GM19099 (cell line): ENCODE data around the gene PHACTR3.

ENCODE experiments used
- POLR2A ChIP-seq: IDR thresholded peaks from 3 replicates; pipeline ENCODE4 v1.6.1; 2011; ENCODE audit warnings: low read depth; ENCODE audit not compliant: insufficient read length; ENCODE audit errors: extremely low read depth

The PHACTR3 gene

DNA sequence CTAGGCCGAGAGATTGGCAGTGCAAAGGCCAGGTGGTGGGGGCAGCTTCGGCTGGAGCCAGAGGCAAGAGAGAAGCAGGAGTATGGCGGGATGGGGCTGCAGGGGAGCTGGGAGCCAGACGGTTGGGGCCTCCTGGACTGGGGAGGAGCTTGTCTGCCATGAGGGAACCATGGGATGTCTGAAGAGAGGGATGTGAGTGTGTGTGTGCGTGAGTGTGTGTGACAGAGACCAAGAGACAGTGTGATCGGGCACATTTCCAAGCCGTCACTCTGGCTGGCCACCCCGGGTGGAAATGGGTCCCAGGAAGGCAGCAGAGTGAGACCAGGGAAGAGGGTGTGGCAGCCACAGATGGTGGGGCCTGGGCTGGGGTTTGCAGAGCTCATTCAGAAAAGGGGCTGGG lies 13.8 kb downstream of the PHACTR3 start:
- no peak for TF ChIP-seq POLR2A

DNA sequence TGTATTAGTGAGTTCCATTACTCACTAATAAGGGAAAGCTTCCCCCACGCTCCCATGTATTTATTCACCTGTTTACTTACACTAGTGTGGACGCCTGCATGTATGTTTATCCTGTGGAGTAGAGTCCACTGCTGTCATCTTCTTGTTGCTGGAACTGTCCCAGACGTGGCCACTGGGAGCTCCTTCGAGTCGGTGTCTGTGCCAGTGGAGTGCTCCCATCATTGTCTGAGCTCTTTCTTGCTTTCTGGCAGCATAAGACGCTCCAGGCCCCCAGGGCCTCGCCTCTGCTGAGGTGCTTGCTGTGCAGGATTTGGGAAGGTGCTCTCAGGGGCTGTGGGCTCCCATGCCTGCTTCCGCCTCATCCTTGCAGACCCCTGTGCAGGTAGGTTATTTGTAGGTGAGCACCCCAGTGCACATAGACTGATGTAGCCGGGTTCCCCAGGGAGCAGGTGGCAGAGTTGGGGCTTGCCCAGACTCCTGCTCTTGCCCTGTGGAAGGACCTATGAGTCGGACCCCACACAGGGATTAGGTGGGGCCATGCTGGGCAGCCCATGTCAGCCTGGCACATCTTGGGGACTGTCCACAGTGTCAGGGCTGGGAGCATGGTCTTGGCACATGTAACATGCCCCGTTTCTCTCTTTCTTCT lies 16.6 kb downstream of the PHACTR3 start:
- TF ChIP-seq POLR2A: no peak

DNA sequence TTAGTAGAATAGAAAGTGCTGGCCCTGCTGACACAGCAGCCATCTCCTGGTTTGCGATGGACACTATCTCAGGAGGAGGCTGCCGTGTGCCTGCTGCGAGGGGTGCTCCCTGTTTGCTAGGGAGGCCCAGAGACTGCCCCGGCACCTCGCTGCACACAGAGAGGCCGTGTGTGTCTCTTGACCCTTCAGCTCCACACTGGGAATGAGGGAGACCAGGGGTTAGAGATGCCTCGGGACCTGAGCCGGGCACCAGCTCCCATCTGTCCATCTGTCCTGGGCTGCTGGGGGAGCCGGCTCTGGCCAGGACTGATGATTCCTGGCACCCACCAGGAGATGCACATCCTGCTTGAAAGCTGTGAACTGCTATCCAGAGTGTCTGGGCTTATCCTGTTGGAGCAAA lies 18.2 kb downstream of the PHACTR3 start:
- no peak for TF ChIP-seq POLR2A

DNA sequence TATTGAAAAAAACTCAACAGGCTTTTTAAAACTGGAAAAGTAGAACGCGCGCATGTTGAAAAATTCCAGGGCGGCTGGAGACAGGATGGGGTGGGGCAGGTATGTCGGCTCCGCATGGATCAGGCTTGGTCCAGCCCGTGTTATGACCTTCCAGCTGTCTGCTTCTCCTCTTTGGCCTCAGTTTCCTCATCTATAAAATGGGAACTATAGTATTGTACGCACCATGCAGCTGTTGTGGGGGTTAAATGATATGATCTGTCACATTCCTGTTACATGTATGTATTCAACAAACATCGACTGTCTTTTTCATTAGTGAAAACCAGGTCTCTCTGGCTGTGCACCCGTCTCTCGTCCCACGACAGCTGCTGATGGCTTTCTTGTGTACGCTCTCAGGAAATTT lies 18.8 kb downstream of the PHACTR3 start:
- no peak for TF ChIP-seq POLR2A

DNA sequence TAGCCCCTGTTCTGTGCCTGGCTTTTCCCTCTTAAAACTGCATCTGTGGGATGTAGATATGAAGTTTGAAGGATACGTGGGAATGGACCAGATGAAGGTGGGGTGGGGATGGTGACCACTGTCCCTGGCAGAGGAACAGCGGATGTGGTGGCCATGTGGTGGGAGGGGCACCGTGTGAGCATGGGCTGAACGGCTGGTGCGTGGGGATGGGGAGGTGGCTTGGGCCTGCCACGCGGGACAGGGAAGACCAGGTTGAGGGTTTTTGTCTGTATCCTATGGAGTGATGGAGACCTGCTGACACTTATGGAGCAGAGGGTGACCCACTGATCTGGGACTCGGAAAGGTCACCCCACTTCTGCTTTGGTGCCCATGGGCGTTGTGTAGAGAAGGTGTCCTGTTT lies 19.2 kb downstream of the PHACTR3 start:
- no peak for TF ChIP-seq POLR2A

DNA sequence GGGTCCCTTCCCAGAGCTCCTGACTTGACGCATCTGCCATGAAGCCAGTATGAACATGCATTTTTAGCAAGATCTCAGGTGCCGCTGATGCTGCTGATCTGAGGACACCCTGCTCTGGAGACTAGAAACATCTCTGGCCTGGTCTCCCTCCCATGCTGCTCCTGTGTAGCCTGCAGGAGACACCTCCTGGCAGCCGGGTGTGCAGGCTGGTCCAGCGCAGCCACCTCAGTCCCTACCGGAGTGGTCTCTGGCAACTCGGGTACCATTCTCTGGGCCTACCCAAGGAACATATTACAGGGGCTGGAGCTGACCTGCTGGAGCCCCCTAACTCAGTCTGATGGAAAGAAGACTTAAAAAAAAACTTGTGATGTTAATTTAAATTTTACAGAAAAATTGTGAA lies 20.1 kb downstream of the PHACTR3 start:
- TF ChIP-seq POLR2A: no peak

DNA sequence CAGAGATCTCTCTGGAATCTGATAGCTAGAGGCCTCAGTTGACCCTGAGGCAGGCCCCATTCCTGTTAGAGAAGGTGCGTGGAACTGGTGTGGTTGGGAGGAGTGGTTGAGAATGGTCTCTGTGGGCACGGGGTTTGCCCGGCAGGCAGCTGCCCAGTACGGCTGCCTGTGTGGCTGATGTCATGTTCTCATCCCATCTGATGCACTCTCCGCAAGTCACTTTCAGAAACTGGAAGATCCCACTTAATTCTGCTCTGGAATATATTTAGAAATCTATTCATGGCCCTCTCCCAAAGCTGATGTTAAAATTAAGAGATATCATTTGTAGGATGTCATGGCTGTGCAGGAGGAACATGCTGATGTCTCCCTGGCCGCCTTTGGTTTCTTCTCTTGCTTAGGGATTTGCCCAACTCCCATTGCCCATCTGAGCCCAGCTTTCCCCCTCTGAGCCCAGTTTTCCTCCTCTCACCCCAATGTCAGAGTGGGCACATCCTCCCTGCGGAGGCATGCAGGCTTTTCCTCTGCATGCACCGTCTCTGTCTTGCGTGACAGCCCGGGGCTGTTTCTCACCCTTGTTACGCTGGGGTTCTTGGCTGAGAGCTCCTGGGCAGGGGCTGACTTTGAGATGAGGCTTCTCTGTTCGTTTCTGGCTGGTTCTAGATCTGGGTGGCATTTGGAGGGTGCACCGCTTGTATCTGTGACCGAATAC lies 21.0 kb downstream of the PHACTR3 start:
- TF ChIP-seq POLR2A: no peak

DNA sequence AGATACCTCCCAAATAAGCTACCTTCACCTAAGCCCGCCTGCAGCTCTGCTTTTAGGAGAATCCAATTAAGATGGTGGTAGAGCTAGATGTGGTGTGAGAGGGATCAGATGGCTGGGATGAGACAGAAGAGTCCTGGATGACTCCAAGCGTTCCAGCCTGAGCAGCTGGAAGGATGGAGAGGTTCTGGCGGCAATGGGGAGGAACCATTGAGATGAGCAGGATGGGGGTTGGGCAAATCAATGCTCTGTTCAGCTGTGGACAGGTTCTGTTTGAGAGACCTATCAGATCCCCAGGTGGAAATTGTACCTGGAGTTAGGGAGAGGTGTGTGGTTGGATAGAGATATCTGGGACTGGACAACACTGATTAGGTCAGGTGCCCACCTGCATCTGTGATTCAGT lies 23.0 kb downstream of the PHACTR3 start:
- no peak for TF ChIP-seq POLR2A

DNA sequence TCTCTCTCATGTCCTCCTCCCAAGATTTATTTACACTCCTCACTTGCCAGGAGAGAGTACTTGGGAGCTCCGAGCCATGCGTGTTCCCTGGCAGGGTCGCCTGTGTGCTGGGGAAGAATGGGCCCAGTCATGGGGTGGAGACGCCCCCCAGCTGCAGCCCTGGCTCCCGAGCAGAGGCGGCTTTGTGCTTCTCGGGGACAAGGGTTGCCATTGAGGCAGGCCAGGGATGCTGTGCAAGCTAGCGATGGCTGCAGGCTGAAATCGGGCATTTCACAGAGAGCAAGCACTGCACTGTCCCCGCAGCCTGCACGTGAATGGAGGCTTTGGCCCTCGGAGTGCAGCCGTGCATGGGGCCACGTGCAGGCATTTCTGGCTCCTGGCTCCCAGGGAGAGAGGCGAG lies 23.8 kb downstream of the PHACTR3 start:
- TF ChIP-seq POLR2A: no peak

DNA sequence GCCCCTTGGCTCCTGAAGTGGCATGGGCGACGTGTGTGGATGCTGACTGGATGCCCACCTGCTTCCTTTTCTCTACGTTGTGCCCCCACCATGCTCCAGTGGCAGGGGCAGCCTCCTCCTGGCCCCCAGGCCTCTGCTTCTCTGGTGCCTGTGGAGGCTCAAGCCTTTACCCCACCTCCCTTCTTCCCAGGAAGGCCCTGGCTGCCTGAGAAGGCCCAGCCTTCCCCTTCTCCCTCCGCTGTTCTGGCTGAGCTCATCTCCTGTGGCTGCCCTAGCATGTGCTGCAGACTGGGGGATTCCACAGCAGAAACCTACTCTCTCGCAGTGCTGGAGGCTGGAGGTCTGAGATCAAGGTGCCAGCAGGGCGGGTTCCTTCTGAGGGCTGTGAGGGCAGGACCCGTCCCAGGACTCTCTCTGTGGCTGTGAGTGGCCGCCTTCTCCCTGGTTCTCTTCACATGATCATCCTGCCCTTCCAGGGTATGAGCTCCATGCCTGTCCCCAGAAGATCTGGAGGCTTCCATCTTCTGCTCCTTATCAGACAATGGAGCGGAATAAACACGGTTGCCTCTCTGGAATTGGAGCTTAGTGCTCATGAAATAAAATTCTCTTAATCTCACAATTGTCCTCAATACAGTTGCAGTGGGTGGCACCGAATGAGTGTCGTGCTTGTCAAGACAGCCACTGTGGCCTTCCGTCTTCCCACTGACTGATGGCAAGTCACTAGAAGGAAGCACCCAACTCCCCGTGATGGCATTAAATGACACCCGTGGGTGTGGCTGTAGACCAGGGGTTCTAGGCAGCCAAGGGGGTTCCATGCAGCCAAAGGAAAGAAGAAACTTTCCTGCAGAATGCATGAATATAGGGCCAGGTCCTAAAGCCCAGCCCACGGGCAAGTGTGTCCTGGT lies 25.1 kb downstream of the PHACTR3 start:
- TF ChIP-seq POLR2A: no peak

DNA sequence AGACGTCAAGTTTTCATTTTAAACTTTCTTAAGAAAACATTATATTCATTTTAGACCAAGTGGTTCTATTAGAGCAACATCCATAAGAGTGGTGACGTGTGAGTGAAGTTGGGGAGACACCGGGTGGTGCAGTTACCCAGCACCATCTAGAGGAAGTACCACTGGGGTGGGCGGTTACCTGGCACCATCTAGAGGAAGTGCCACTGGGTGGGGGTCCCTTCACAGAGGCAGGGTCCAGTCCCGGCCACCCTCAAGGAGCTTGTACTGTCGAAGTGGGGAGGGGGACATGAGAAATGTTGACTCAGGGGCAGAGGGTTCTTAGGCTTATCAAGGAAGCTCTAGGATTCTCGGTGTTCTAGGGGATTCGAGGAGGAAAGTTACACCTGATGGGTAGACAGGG lies 26.2 kb downstream of the PHACTR3 start:
- no peak for TF ChIP-seq POLR2A

DNA sequence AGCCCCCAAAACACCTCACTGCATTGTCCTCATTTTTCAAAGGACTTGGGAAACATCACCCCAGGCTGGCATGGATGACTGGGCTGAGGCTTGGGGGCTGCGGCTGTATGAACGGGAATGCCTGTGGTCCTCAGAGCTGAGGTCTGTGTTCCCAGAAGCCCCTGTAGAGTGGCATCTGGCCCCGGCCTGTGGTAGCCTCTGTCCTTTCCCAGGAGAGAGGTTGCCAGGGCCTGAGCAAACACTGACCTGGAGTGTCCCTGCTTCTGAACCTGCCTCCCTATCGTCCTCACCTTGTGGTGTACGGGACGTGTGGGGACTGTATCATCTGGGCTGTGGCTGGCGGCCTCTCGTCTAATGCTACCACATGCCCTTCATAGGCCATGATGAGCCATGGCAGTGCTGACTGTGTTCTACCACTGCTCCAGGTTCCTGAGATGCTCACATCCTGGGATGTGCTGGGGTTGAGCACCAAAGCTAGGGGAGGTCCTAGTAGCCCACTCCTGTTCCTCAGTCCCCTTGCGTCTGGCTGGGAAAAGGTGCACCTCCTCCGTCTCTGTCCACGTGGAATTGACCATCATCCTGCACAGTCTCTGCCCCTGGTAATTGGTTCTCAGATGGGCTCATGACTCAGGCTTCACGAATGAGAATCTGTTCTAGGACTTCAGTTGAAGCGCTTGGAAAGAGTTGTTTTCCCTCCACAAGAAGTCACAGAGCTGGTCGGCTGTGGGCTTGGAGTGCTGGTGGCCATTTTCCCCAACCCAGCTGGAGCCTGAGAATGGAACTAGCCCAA lies 27.6 kb downstream of the PHACTR3 start:
- TF ChIP-seq POLR2A: no peak

DNA sequence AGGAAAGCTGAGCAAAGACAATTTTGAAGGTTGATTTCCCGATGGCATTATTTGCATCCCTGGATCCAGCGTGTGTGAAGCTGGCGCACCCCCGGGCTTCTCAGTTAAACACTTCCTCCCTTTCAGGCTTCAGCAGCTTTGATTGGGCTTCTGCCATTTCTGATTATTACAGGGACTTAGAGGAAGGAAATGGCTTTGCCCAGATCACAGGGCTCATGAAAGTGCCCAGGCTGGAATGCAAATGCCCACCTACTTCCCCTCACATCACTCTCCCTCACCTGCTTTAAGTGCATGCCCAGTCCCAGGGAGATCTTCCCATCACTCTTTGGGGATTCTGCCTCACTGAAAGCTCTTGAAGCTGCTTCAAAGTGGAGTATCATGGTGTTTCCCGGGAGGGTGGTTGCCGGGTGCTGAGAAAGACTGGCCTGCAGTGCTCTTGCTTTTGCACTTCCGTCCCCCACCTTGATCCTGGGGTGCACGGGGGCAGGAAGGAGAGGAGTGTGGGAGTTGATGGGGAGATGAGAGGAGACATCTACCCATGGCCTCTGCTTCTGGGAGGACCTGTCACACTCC lies 28.3 kb downstream of the PHACTR3 start:
- TF ChIP-seq POLR2A: no peak

DNA sequence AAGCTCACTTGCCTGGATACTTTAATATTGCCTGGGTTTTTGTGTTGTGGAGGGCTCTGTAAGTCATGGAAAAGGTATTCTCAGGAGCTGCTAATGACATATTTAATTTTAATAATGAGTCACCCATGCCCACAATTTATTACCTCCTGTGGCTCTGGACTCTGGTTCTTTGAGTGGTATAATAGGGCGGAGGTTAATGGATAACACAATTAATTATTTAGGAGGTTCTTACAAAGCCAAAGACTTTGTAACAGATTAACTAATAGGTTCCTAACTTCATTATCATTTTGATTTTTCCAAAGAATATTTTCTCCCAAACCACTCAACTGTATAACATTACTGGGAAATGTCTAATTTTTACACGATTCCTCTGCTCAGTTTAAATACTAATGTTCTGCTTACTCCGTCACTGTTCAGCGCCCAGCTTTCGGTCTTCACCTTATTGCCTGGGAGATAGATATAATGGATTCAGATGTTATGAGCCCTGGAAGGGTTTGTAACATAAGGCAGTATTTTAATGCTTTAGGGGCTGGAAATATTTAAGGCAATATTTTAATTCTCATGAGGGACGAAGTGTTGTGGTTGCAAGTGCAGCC lies 29.4 kb downstream of the PHACTR3 start:
- no peak for TF ChIP-seq POLR2A
